Pancreas (tissue), 10 donors: ENCODE data around the gene GAPDH. TPM values are rescaled to one million over a fixed set of nuclear protein-coding genes. Genes with fewer than 3 reads are reported as not detected.

Experiments used
- ATAC-seq, 4 donors: fragments of 200-7000 bp; cut with Tn5 transposase; one replicate each; pipeline versions ENCODE4 v1.8.0 to v1.9.1; 2020; ENCODE audit warnings: mild to moderate bottlenecking in 4 of 4, moderate library complexity in 4 of 4
- DNase-seq, 6 donors: peaks; one replicate each; pipeline ENCODE4 v3.0.0-alpha.2; 2020
- FAIRE-seq: peaks from 2 replicates; lab custom pipeline; 2012; peaks lifted over from hg19 to GRCh38; lab: Jason Lieb, UNC
- H3K27ac ChIP-seq, 4 donors: fragments of 200-600 bp; sonication (generic); 1 replicate in 3 of 4; 2 replicates in 1 of 4; pipeline versions ENCODE4 v1.5.0 to v1.8.0; 2020
- H3K27me3 ChIP-seq, 4 donors: fragments of 200-600 bp; one replicate each; pipeline ENCODE4 v1.8.0; 2021
- H3K36me3 ChIP-seq, 3 donors: fragments of 200-600 bp; sonication (generic) in 1 of 3; one replicate each; pipeline versions ENCODE4 v1.5.0 to v1.8.0; 2020 to 2021
- H3K4me1 ChIP-seq, 3 donors: fragments of 200-600 bp; one replicate each; pipeline ENCODE4 v1.8.0; 2021
- H3K4me3 ChIP-seq, 4 donors: fragments of 200-600 bp; sonication (generic) in 2 of 4; one replicate each; pipeline versions ENCODE4 v1.5.0 to v1.8.0; 2020 to 2021
- H3K9me3 ChIP-seq, 4 donors: fragments of 200-600 bp; one replicate each; pipeline ENCODE4 v1.8.0; 2021
- WGBS, 2 donors: extraction: QIAGEN DNeasy Blood & Tissue Kit; methylation state at CpG; one replicate each; pipeline ENCODE4 v1.1.7; 2013; 5-methylcytosine and 5-hydroxymethylcytosine counted together
- intact Hi-C, 3 donors: fragments of 100-400 bp; cut with DNase I; formaldehyde crosslinking; loops; one replicate each; pipeline versions ENCODE4 v1.11.1 to v1.14.2; 2022
- polyA plus RNA-seq, 2 donors: library from polyadenylated mRNA; stranded (reverse); fragments of 200-250 nt; gene quantifications; one replicate each; pipeline ENCODE4 v1.2.3, GENCODE V29; 2013
- total RNA-seq, 6 donors: library from RNA; stranded (reverse); fragmentation: NEBNext Ultra II Directional in 4 of 6; extraction: Animal tissue kit (Norgen Biotek cat#: 25700) in 4 of 6; gene quantifications; one replicate each; pipeline versions ENCODE4 v1.2.1 to v1.2.4, GENCODE V29; 2021 to 2023
- TF ChIP-seq, protein P1 (sequence below), 4 donors: fragments of 200-600 bp; sonication (generic) in 3 of 4; IDR thresholded peaks; one replicate each; pipeline versions ENCODE4 v1.5.0 to v1.8.0; 2021; ENCODE audit warnings: antibody characterized with exemption in 4 of 4
- donor health status: healthy with polysubstance abuse.
- donor health status: DM: no; HTN: no; CAD: no; lungs with moderate emphysema.
- donor health status: DM: no; HTN: no; CAD: no.
- donor health status: control.
- donor health status: control.
- donor health status: Bipolar disorder and iron deficiency.
- donor health status: DM: yes; HTN: yes; CAD: no.
- donor health status: DM: no; HTN: no; CAD: no.
- donor health status: DM: no; HTN: no; CAD: no.
- donor health status: DM: yes; HTN: yes; CAD: no.

GAPDH gene
- total and polyA plus RNA-seq, 8 donors: 149 to 657 (median 401) TPM

- H3K4me1 ChIP-seq: peaks cover 13 to 15% (median 15%) of the 10 kb centered on the region in 3 donors
- ATAC-seq (peak; percentile 42 to 64 (median 56)), DNase-seq (peak; percentile 47 to 82 (median 60)), FAIRE-seq (no peak)
- no peaks in the 10 kb centered on the region for H3K9me3 ChIP-seq
- H3K36me3 ChIP-seq: peaks cover 0 to 38% (median 16%) of the 10 kb centered on the region in 3 donors
- WGBS, 2 donors: 3 to 6% methylated on average over 13 to 14 of the region's 14 CpGs
- TF ChIP-seq, protein P1, sequence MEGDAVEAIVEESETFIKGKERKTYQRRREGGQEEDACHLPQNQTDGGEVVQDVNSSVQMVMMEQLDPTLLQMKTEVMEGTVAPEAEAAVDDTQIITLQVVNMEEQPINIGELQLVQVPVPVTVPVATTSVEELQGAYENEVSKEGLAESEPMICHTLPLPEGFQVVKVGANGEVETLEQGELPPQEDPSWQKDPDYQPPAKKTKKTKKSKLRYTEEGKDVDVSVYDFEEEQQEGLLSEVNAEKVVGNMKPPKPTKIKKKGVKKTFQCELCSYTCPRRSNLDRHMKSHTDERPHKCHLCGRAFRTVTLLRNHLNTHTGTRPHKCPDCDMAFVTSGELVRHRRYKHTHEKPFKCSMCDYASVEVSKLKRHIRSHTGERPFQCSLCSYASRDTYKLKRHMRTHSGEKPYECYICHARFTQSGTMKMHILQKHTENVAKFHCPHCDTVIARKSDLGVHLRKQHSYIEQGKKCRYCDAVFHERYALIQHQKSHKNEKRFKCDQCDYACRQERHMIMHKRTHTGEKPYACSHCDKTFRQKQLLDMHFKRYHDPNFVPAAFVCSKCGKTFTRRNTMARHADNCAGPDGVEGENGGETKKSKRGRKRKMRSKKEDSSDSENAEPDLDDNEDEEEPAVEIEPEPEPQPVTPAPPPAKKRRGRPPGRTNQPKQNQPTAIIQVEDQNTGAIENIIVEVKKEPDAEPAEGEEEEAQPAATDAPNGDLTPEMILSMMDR (IDR thresholded peaks at IDR 0.05): no peak
- intact Hi-C loops: no loop called here
- H3K27ac ChIP-seq: peak overlapping the region; percentile 82 to 98 (median 89)
- H3K4me3 ChIP-seq: peak overlapping the region; percentile 94 to 99 (median 96)
- no peaks in the 10 kb centered on the region for H3K27me3 ChIP-seq
These were observed 1.2 kb upstream of the GAPDH start for GRCh38 chr12:6532927-6533652.

GRCh38 chr12:6533653-6533922 is 729 bp upstream of the GAPDH start:
- peak in 4 of 6 donors; percentile 60 to 87 (median 74) for DNase-seq
- Histone ChIP-seq H3K36me3 (peaks cover 3 to 33% (median 13%) of the 10 kb centered on the region in 3 donors), H3K4me1 (peaks cover 13 to 15% (median 15%) of the 10 kb centered on the region in 3 donors), H3K9me3 (no peaks in the 10 kb centered on the region), H3K27me3 (no peaks in the 10 kb centered on the region), H3K4me3 (peak overlapping the region; percentile 94 to 99 (median 96)), H3K27ac (peak overlapping the region; percentile 82 to 98 (median 89))
- peak; percentile 17 to 43 (median 30) for ATAC-seq
- intact Hi-C loops: no loop called here
- 0 to 2% methylated on average over 5 to 9 of the region's 9 CpGs for WGBS, 2 donors
- TF ChIP-seq, protein P1 (IDR thresholded peaks at IDR 0.05): no peak
- FAIRE-seq: no peak

- TF ChIP-seq, protein P1 (IDR thresholded peaks at IDR 0.05): no peak
- Histone ChIP-seq H3K36me3 (peaks cover 3 to 23% (median 6%) of the 10 kb centered on the region in 3 donors), H3K4me1 (peaks cover 13 to 15% (median 15%) of the 10 kb centered on the region in 3 donors), H3K27me3 (no peaks in the 10 kb centered on the region), H3K4me3 (peak overlapping the region; percentile 94 to 99 (median 96)), H3K27ac (peak overlapping the region; percentile 82 to 98 (median 89)), H3K9me3 (no peaks in the 10 kb centered on the region)
- 0% methylated on average over 5 to 25 of the region's 25 CpGs for WGBS, 2 donors
- ATAC-seq (peak; percentile 39 to 57 (median 44)), FAIRE-seq (no peak), DNase-seq (peak in 1 of 6 donors; percentile 73)
- intact Hi-C loops: no loop called here
These were observed 303 bp downstream of the GAPDH start for GRCh38 chr12:6534695-6534944.

DNA sequence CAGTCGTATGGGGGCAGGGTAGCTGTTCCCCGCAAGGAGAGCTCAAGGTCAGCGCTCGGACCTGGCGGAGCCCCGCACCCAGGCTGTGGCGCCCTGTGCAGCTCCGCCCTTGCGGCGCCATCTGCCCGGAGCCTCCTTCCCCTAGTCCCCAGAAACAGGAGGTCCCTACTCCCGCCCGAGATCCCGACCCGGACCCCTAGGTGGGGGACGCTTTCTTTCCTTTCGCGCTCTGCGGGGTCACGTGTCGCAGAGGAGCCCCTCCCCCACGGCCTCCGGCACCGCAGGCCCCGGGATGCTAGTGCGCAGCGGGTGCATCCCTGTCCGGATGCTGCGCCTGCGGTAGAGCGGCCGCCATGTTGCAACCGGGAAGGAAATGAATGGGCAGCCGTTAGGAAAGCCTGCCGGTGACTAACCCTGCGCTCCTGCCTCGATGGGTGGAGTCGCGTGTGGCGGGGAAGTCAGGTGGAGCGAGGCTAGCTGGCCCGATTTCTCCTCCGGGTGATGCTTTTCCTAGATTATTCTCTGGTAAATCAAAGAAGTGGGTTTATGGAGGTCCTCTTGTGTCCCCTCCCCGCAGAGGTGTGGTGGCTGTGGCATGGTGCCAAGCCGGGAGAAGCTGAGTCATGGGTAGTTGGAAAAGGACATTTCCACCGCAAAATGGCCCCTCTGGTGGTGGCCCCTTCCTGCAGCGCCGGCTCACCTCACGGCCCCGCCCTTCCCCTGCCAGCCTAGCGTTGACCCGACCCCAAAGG is 804 bp downstream of the GAPDH start:
- DNase-seq: peak; percentile 62 to 90 (median 76)
- peaks cover 13 to 15% (median 15%) of the 10 kb centered on the region in 3 donors for H3K4me1 ChIP-seq
- peak; percentile 23 to 52 (median 41) for ATAC-seq
- intact Hi-C loops: loop anchor here in 2 of 3 donors (5.0 kb wide), 2 partner anchors 113 to 208 kb away; no protein-coding TSS in a partner anchor
- no peaks in the 10 kb centered on the region for H3K27me3 ChIP-seq
- H3K4me3 ChIP-seq: peak overlapping the region; percentile 94 to 99 (median 96)
- H3K36me3 ChIP-seq: peaks cover 3 to 18% (median 6%) of the 10 kb centered on the region in 3 donors
- TF ChIP-seq, protein P1 (IDR thresholded peaks at IDR 0.05): no peak
- peak overlapping the region; percentile 82 to 98 (median 89) for H3K27ac ChIP-seq
- no peaks in the 10 kb centered on the region for H3K9me3 ChIP-seq
- no peak for FAIRE-seq
- WGBS, 2 donors: 0 to 1% methylated on average over 48 to 52 of the region's 52 CpGs
